ENCODE measurements around the gene COX7B2. TPM values are rescaled to one million over a fixed set of nuclear protein-coding genes. Genes with fewer than 3 reads are reported as not detected.

The COX7B2 gene
- total RNA-seq, 2 donors from 2014 or later: not detected

DNA sequence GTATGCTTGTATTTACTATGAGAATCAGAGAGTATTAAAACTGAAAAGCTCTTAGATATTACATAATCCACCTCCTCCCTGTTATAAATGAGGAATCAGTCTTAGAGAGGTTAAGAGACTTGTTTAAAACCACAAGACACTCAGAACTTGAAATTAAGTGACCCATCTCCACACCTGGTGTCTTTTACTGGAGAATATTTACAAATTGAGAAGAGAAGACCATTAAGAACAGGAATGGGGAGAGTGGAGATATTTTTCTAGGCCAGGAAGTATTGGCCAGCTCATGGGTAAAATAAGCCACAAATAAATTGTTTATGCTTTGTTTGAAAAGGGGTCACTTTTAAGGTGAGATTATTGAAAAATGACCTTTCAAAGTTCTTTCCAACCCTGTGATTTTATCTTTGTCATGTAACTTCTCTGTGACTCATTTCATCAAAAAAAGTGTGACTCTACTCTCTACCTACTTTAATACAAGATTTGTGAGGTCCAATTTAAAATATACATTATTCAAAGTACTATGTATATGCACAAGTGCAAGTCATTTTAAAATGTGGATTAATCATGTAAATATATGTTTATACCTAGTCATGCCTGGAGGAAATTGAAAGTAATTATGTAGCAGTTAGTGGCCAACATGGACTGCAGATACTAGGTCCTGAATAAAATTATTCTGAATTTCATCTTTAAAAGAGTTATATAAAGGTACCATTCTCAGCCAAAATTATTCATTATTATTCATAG, 15.9 kb upstream of the COX7B2 start:
- ATAC-seq (no peak), DNase-seq (ENCODE audit: low spot score in 2 of 2) (no peak)
- H3K9me3 Mint-ChIP-seq: no peaks in the 10 kb centered on the region
- no peak overlapping the region for H3K27ac Mint-ChIP-seq
- no peaks in the 10 kb centered on the region for H3K36me3 Mint-ChIP-seq

DNA sequence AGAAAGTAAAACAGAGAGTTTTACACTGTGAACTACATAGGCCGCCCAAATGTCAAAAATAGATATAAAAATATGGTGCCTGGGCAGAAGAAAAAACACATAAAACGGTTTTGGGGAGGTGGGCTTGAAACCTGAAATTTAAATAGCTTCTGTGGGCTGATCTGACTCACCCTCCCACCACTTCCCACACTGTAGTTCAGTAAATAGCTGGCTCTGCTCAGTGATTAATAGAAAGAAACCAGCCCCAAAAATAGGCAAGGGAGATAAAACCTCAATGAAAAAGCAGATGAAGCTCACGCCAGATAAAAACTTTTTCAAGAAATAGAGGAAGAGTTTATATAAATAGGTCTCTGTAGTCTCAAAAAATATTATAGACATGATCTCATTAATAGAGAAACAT, 13.2 kb upstream of the COX7B2 start:
- H3K27ac Mint-ChIP-seq: no peak overlapping the region
- H3K36me3 Mint-ChIP-seq: no peaks in the 10 kb centered on the region
- DNase-seq (ENCODE audit: low spot score in 2 of 2): no peak
- no peaks in the 10 kb centered on the region for H3K9me3 Mint-ChIP-seq
- no peak for ATAC-seq

DNA sequence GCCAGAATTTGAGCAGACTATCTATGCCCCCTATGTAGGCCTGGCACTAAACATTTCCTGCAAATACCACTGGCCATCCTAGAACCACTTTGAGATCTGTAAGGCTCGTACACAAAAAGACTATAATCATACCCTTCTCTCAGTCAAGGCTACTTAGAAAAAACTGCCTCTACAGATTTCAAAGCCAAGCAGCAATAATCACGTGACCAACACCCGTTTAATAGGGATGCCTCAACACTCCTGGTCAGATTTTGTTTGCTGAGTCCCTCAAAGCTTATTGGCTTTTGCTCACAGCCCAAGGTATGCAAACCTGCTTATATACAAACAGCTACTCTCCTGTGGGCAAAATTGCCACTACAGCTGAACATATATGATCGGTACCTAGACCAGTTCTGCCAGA, 897 bp downstream of the COX7B2 start:
- H3K27ac Mint-ChIP-seq: no peak overlapping the region

DNA sequence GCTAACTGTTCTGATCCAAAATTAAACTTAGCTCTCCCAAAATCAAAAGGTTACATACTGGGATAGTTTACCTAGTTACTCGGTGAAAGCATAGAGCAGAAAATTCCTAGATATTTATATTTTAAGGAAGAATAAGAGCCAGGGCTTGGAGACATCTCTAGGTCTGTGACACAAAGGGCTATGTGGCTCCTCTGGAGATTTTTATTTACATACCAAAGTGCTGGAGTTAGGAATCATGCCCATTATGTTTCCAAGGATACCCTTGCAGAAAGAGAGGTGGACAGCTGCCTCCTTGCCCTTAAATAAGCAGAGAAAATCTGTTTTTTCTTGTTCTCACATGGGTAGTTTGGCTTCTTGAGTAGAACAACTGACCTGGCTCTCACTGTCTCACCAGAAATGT, 9.0 kb downstream of the COX7B2 start:
- no peaks in the 10 kb centered on the region for H3K9me3 Mint-ChIP-seq
- DNase-seq (ENCODE audit: low spot score in 2 of 2) (no peak), ATAC-seq (no peak)
- no peaks in the 10 kb centered on the region for H3K36me3 Mint-ChIP-seq
- H3K27ac Mint-ChIP-seq: no peak overlapping the region

More for the DNA sequence above, 897 bp downstream of the COX7B2 start:
- ATAC-seq (no peak), DNase-seq (ENCODE audit: low spot score in 2 of 2) (no peak)
- H3K36me3 Mint-ChIP-seq: no peaks in the 10 kb centered on the region
- H3K9me3 Mint-ChIP-seq: peaks cover 3 to 5% of the 10 kb centered on the region in 2 donors

DNA sequence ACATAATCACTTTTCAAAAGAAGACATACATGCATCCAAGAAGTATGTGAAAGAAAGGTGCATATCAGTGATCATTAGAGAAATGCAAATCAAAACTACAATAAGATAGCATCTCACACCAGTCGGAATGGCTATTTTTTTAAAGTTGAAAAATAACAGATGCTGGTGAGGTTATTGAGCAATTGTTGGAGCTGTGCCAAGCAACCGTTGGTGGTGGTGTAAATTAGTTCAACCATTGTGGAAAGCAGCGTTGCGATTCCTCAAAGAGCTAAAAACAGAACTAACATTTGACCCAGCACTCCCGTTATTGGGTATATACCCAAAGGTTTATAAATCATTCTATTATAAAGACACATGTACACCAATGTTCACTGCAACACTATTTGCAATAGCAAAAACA, 14.2 kb downstream of the COX7B2 start:
- Mint-ChIP-seq H3K27ac (no peak overlapping the region), H3K36me3 (no peaks in the 10 kb centered on the region), H3K9me3 (no peaks in the 10 kb centered on the region)
- no peak for DNase-seq (ENCODE audit: low spot score in 2 of 2)
- ATAC-seq: no peak

DNA sequence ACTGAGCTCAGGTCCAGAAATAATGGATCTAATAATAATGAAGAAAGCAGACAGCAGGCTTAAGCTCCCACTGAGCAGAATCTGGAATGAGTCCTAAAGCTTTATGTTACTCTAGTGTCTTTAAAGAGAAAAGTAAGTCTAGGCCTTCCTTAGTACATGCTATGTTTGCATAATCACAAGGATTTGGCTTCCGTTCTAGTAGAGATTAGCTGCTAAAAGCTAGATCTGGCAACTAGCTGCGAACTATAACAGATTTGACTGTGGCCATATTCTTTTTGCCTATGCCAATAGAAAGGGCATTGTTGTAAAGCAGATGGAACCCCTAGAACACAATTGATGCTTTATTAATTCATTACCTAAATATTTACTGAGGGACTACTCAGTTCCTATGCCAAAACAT, 19.0 kb downstream of the COX7B2 start:
- ATAC-seq (no peak), DNase-seq (ENCODE audit: low spot score in 2 of 2) (no peak)
- H3K36me3 Mint-ChIP-seq: no peaks in the 10 kb centered on the region
- no peak overlapping the region for H3K27ac Mint-ChIP-seq
- no peaks in the 10 kb centered on the region for H3K9me3 Mint-ChIP-seq

DNA sequence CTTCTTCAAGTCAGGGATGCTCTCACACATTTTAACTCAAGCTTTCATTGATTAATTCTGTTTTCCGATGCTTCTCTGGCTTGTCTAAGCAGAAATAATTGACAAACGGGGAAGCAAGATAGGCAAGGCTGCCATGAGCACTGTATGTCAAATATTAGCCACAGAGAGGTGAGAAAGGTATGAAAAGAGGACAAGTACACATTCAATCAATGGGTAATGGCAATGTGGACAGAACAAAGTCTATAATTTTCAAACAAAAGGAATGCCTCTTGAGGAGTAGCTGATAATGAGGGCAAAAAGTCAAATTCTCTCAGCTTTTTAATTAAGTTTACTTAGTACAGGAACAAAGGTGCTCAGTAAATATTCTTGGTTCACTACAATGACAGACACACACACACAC, 19.6 kb downstream of the COX7B2 start:
- Mint-ChIP-seq H3K9me3 (no peaks in the 10 kb centered on the region), H3K27ac (no peak overlapping the region), H3K36me3 (no peaks in the 10 kb centered on the region)
- ATAC-seq (no peak), DNase-seq (ENCODE audit: low spot score in 2 of 2) (no peak)

DNA sequence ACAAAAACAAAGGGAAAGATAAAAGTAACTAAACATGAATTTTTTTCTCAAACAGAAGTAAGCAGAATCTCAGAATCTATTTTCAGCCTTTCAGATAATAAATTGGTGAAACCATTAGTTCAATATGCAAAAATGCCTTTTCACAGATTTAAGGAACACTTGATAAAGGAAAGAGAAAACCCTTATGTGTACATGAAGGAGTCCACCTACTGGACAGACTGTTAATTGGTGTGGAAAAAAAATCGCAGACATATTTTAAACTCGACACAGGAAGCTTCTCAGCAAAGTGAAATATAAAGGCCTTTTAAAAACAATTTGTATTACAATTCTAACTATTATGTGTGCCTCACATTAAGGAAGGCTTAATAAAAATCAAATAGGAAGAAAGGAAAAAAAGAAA, 22.3 kb downstream of the COX7B2 start:
- no peak overlapping the region for H3K27ac Mint-ChIP-seq
- no peaks in the 10 kb centered on the region for H3K36me3 Mint-ChIP-seq
- H3K9me3 Mint-ChIP-seq: no peaks in the 10 kb centered on the region
- DNase-seq (ENCODE audit: low spot score in 2 of 2) (no peak), ATAC-seq (no peak)

DNA sequence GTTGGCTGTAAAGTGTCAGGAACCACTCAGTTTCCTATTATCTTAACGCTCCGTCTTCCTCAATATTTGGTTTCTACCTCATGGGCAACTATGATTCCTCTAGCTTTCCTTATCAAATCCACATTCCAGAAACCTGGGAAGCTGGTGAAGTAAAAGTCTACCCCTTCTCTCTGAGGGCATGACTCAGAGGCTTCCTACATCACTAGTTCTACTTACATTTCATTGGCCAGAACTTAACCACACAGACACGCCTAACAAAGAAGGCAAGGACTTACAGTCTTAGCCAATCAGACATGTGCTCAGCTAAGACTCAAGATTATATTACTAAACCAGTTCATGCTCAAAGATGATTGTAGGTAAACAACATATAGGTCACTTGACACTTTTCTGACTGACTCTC, 30.4 kb downstream of the COX7B2 start:
- Mint-ChIP-seq H3K27ac (no peak overlapping the region), H3K9me3 (peaks cover 0 to 4% of the 10 kb centered on the region in 2 donors), H3K36me3 (no peaks in the 10 kb centered on the region)
- ATAC-seq: no peak
- DNase-seq (ENCODE audit: low spot score in 2 of 2): no peak

DNA sequence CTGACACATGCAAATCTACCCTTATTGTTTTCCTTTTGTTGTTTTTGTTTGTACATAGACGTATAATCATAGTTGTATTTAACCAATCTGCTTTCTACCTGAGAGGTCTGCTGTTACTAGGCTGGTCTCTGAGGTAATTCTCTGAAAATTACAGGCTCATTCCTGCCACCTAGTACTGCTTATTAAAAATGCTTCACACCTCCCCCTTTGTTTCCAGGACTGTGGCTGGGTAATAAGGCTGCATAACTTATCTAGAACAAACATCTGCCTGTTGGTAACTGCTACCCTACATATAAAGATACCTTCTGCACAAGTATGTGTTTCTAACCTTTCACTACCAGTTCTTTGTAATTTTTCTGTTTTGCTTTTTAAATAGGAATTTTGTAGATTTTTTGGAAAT, 34.2 kb downstream of the COX7B2 start:
- Mint-ChIP-seq H3K36me3 (no peaks in the 10 kb centered on the region), H3K27ac (no peak overlapping the region), H3K9me3 (peaks cover 4 to 7% of the 10 kb centered on the region in 2 donors)
- no peak for DNase-seq (ENCODE audit: low spot score in 2 of 2)
- no peak for ATAC-seq

DNA sequence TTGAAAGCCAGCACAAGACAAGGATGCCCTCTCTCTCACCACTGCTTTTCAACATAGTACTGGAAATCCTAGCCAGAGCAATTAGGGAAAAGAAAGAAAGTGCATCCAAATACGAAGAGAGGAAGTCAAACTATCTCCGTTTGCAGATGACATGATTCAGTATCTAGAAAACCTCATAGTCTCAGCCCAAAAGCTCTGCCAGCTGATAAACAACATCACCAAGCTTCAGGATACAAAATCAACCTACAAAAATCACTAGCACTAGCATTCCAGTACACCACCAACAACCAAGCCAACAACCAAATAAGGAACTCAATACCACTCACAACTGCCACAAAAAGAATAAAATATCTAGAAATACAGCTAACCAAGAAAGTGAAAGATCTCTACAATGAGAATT, 38.6 kb downstream of the COX7B2 start:
- Mint-ChIP-seq H3K36me3 (no peaks in the 10 kb centered on the region), H3K9me3 (peaks cover 4 to 7% of the 10 kb centered on the region in 2 donors), H3K27ac (no peak overlapping the region)
- ATAC-seq (no peak), DNase-seq (ENCODE audit: low spot score in 2 of 2) (no peak)

DNA sequence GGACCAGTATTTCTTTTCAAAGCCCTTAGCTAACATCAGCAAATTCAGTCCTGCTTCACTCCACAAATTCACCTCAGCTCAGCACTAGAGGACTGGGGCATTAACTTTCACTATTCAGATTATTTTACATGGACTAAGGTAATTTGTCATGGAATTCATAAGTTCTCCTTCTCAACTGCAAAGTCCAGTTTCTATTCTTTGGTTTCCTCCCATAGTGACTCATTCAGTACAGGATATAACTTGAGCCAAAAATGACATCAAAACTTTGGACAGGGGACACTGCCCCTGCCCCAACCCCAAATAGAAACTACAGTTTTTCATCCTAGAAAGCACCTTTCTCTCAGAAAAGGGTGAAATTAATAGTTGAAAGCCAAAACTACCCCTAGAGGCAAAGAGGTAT, 52.7 kb downstream of the COX7B2 start:
- no peak for ATAC-seq
- Mint-ChIP-seq H3K27ac (no peak overlapping the region), H3K9me3 (no peaks in the 10 kb centered on the region), H3K36me3 (no peaks in the 10 kb centered on the region)
- no peak for DNase-seq (ENCODE audit: low spot score in 2 of 2)

DNA sequence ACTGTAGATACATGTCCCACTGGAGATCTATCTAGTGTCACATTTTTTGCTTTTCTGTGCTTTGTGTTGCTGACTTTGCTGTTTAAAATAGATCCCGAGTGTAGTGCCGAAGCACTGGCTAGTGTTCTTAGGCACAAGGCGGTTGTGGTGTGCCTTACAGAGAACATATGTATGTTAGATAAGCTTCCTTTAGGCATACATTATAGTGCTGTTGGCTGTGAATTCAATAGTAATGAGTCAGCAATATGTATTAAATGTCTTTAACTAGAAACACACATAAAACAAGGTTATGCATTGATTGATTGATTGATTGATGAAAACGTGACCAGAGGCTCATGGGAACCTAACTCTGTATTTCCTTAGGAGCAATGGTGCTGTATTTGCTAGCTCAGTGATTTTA, 56.2 kb downstream of the COX7B2 start:
- Mint-ChIP-seq H3K9me3 (no peaks in the 10 kb centered on the region), H3K36me3 (no peaks in the 10 kb centered on the region), H3K27ac (no peak overlapping the region)
- no peak for ATAC-seq
- no peak for DNase-seq (ENCODE audit: low spot score in 2 of 2)

DNA sequence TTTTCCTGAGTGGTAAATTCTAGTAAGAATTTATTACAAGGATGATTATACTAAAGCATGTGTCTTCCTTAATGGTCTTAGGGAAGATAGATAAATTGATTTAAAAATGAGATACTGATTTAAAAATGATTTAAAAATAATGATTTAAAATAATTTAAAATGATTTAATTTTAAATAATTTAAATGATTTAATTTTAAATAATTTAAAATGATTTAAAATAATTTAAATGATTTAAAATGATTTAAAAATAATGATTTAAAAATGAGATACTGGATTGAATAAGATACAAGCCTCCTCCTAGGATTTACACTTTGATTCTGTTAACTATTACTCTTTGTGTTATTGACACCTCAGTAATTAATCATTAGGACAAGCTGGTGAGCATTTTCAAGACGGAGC, 59.0 kb downstream of the COX7B2 start:
- Mint-ChIP-seq H3K36me3 (no peaks in the 10 kb centered on the region), H3K27ac (no peak overlapping the region), H3K9me3 (no peaks in the 10 kb centered on the region)
- DNase-seq (ENCODE audit: low spot score in 2 of 2): no peak
- ATAC-seq: no peak

DNA sequence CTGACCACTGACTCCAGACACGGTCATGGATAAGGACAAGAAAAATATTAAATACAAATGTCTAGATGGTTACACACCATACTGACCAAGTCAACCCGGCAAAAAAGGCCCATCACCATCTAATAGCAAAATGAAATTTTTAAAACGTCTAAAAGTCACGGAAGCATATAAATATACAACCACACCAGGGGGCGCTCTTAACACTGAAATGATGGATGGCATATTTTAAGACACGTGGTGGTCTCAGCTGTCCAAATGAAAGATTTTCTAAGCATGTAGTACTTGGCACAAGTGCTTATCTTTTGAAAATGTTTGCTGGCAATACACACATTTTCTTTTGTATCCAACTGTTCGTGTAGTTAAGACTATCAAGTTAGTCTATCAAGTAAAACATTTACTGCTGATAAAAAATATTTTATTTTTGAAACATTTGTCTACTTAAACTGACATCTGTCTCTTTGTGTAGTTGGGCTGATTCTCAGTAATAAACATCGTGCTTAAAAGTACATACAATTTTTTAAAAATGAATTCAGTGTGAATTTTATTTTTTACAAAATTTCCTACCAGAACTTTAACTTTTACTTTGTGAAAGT, 64.6 kb downstream of the COX7B2 start:
- peak in 1 of 2 donors; percentile 62 for DNase-seq (ENCODE audit: low spot score in 2 of 2)
- peak in 1 of 2 donors; percentile 41 for ATAC-seq
- no peaks in the 10 kb centered on the region for H3K36me3 Mint-ChIP-seq

DNA sequence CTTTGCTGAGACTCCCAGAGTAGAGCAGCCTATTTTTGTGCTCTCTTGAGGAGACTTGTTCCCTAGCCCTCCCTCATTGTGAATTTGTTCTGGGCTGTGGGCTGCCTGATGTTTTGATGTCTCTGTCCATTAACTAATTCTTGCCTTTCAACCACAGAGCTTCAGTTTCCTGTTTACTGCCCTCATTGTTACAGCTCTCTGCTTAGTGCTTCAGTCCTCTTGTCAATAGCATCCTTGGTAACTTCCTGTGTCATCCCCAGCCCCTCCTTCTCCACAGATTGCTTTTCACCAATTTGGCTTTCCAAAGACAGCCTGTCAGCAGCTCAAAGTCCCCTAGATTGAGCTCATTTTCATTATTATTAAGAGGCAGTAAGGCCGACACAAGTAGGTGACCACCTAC, 69.9 kb downstream of the COX7B2 start:
- Mint-ChIP-seq H3K27ac (no peak overlapping the region), H3K36me3 (no peaks in the 10 kb centered on the region), H3K9me3 (no peaks in the 10 kb centered on the region)
- DNase-seq (ENCODE audit: low spot score in 2 of 2) (no peak), ATAC-seq (no peak)

More for the DNA sequence above, 64.6 kb downstream of the COX7B2 start:
- H3K9me3 Mint-ChIP-seq: no peaks in the 10 kb centered on the region
- no peak overlapping the region for H3K27ac Mint-ChIP-seq

DNA sequence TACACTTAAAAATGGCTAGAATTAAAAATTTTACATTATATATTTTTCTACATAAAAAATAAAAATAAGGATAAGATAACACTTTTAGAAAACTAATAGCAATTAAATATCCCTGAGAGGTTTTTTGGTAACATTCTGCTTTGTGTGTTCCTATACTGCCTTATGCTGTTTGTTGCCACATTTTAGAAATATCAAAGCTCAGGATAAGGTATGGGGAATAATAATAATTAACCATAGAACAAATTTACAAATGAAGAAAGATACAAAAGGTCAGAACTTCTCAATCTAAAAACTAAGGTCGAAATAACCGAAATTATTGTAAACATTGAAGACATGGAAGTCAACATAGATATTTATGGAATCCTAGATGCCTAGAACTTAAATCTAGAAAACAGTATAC, 71.4 kb downstream of the COX7B2 start:
- H3K36me3 Mint-ChIP-seq: no peaks in the 10 kb centered on the region
- no peak overlapping the region for H3K27ac Mint-ChIP-seq
- no peaks in the 10 kb centered on the region for H3K9me3 Mint-ChIP-seq
- no peak for DNase-seq (ENCODE audit: low spot score in 2 of 2)
- no peak for ATAC-seq

DNA sequence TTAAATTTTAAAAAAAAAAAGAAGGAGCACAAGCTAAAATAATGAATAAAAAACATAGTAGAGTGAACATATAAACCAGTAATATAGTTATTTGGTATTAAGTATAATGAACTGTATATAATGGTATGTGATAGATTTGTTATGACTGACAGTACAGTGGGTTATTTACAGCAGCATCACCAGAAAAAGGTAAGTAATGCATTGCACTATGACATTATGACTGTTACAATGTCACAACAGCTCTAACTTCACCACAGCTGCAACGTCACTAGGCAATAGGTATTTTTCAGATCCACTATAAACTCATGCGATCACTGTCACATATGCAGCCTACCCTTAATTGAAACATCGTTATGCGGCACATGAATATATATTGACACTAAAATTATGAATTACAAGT, 72.5 kb downstream of the COX7B2 start:
- ATAC-seq (no peak), DNase-seq (ENCODE audit: low spot score in 2 of 2) (no peak)
- Mint-ChIP-seq H3K36me3 (no peaks in the 10 kb centered on the region), H3K27ac (no peak overlapping the region), H3K9me3 (peaks cover 0 to 3% of the 10 kb centered on the region in 2 donors)
